Lower leg skin (tissue), 4 donors: Measurements from ENCODE around the gene ZDHHC3. TPM values are rescaled to one million over a fixed set of nuclear protein-coding genes. Genes with fewer than 3 reads are reported as not detected.

Experiments used
- DNase-seq, 2 donors: peaks; one replicate each; pipeline ENCODE4 v3.0.0-alpha.2; 2019; ENCODE audit warnings: low spot score in 2 of 2
- H3K4me3 ChIP-seq: fragments of 200-600 bp; sonication (generic); 2 replicates; pipeline ENCODE4 v1.5.1; 2017; ENCODE audit warnings: mild to moderate bottlenecking, low read depth; ENCODE audit not compliant: poor library complexity, severe bottlenecking
- POLR2A ChIP-seq, 2 donors: fragments of 450-650 bp; IDR thresholded peaks; one replicate each; pipeline ENCODE4 v1.6.1; 2016 to 2017; ENCODE audit warnings: antibody characterized with exemption in 2 of 2, mild to moderate bottlenecking in 1 of 2, moderate library complexity in 1 of 2
- WGBS, 2 donors: methylation state at CpG; one replicate each; pipeline ENCODE4 v1.1.5; 2018; 5-methylcytosine and 5-hydroxymethylcytosine counted together
- intact Hi-C: fragments of 100-400 bp; cut with DNase I; formaldehyde crosslinking; loops from one replicate; pipeline ENCODE4 v1.15.0; 2023; ENCODE audit warnings: low total_unique reads
- total RNA-seq, 4 donors: library from RNA; depleted of rRNA; stranded (reverse); fragments of >200 nt; gene quantifications; one replicate each; pipeline ENCODE4 v1.1.0, GENCODE V29; 2016
- TF ChIP-seq, protein P1 (sequence below), 3 donors: fragments of 450-650 bp; IDR thresholded peaks; one replicate each; pipeline ENCODE4 v1.5.1; 2016; ENCODE audit warnings: antibody characterized with exemption in 3 of 3, mild to moderate bottlenecking in 3 of 3, moderate library complexity in 2 of 3

The ZDHHC3 gene
- total RNA-seq, 4 donors from 2014 or later: 146 to 177 (median 159) TPM

DNA sequence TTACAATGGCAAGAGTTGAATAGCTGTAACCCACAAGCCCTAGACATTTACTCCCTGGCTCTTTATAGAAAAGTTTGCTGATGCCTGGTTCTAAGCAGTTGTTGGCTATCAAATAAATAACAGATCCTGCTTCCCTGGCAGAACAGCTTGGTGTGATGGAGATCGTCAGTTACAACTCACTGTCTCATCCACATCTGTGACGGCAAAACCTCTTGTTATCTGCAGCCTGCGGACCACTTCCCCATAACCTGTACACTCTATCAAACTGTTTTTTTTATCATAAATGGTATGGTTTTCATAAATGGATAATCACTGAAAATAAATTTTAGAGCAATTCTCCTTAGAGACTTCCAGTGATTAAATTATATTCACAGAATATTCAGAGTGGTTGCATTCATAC is 14.1 kb downstream of the ZDHHC3 start:
- TF ChIP-seq, protein P1, sequence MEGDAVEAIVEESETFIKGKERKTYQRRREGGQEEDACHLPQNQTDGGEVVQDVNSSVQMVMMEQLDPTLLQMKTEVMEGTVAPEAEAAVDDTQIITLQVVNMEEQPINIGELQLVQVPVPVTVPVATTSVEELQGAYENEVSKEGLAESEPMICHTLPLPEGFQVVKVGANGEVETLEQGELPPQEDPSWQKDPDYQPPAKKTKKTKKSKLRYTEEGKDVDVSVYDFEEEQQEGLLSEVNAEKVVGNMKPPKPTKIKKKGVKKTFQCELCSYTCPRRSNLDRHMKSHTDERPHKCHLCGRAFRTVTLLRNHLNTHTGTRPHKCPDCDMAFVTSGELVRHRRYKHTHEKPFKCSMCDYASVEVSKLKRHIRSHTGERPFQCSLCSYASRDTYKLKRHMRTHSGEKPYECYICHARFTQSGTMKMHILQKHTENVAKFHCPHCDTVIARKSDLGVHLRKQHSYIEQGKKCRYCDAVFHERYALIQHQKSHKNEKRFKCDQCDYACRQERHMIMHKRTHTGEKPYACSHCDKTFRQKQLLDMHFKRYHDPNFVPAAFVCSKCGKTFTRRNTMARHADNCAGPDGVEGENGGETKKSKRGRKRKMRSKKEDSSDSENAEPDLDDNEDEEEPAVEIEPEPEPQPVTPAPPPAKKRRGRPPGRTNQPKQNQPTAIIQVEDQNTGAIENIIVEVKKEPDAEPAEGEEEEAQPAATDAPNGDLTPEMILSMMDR (IDR thresholded peaks at IDR 0.05): no peak
- no peak for TF ChIP-seq POLR2A (IDR thresholded peaks at IDR 0.05)
- no peak overlapping the region for H3K4me3 ChIP-seq
- intact Hi-C loops: no loop called here
- 87 to 91% methylated on average over 3 of the region's 3 CpGs for WGBS, 2 donors
- DNase-seq: no peak

DNA sequence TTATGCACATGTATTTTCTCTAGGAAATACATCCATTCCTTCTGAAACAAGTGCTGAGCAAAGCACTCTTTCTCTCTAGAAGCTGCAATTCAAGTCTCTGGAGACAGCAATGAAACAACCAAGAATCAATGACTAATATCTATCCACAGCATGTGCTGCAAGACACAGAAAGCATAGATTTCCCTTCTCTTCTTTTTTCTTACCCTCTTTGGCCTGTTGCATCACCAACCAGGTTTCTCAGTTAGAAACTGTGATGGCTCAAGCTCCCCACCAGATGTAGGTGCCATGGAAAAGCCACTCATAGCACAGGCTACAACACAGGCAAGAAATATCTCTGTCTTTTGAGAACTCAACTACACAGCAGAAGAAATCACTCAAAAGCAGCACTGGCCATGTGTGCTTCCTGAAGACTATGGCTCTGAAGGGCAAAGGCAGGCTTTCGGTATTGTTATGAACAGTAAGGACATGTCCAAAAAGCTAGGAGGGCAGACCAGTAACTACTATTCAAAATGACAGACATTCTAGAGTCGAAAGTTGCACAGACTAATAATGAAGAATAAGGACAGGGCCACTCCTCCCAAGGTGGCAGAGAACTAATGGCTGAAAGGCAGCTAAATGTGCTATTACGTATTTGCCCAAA is 15.5 kb downstream of the ZDHHC3 start:
- TF ChIP-seq, protein P1 (IDR thresholded peaks at IDR 0.05): no peak
- TF ChIP-seq POLR2A (IDR thresholded peaks at IDR 0.05): no peak

DNA sequence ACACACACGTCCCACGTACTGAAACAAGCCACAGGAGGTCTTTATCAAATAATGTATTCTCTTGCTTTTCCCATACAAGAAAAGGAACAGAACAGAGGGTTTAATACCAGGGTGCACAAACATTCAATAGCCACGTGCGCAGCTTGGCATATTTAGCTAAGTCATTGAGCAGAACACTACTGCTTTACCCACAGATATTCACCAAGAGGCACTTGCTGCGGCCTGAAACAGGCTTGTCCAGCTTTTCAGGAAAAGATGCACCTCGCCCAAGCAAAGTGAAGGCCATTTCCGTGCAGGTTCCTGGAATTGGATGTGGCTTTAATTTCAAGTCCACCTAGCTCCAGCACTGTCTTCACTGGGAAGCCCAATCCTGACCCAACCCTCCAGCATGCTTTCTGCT is 17.6 kb downstream of the ZDHHC3 start:
- H3K4me3 ChIP-seq: no peak overlapping the region
- TF ChIP-seq, protein P1 (IDR thresholded peaks at IDR 0.05): no peak
- no peak for TF ChIP-seq POLR2A (IDR thresholded peaks at IDR 0.05)
- no peak for DNase-seq
- intact Hi-C loops: no loop called here
- WGBS, 2 donors: 64 to 79% methylated on average over 7 of the region's 7 CpGs

More for the DNA sequence above, 15.5 kb downstream of the ZDHHC3 start:
- intact Hi-C loops: no loop called here
- no peak overlapping the region for H3K4me3 ChIP-seq
- 92 to 96% methylated on average over 3 of the region's 3 CpGs for WGBS, 2 donors
- no peak for DNase-seq

DNA sequence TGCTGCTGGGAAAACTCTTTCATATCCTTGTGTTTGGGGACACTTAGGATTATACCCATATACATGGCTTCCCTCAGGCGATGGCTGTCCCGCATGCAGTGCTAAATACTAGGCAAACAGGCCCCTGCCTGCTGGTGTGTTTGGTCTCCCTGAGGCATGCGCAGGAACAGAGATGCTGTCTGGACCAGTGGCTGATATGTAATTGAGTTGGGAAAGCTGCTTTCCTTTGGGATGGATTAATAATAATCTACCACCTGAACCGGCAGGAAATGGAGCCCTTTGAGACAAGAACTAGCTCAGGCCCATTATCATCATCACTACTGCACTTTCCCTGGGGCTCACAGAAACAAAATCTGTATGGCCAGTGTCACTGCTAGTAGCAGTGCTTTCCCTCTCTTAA is 18.0 kb downstream of the ZDHHC3 start:
- intact Hi-C loops: no loop called here
- TF ChIP-seq, protein P1 (IDR thresholded peaks at IDR 0.05): no peak
- TF ChIP-seq POLR2A (IDR thresholded peaks at IDR 0.05): no peak
- DNase-seq: no peak
- WGBS, 2 donors: 86 to 91% methylated on average over 3 to 4 of the region's 4 CpGs
- H3K4me3 ChIP-seq: no peak overlapping the region

DNA sequence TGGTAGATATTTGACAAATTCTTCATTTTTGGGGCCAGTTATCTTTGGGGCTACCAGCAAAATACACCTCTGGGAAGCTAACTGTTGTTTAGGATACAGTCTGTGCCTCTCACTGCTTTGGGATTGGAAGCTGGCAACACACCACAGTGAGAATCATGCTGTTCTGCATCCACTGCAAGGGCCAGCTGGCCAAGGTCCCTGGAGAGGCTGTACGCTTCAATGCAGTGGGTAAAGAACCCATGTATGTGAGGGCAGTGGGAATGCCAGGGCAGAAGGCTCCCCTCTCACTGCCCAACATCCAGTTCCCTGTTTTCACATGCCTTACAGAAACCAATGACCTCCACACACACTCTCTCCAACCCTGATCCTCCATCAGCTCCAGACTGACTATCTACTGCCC is 20.1 kb downstream of the ZDHHC3 start:
- 50 to 70% methylated on average over 1 of the region's 1 CpG for WGBS, 2 donors
- H3K4me3 ChIP-seq: no peak overlapping the region
- intact Hi-C loops: no loop called here
- no peak for TF ChIP-seq POLR2A (IDR thresholded peaks at IDR 0.05)
- TF ChIP-seq, protein P1 (IDR thresholded peaks at IDR 0.05): no peak
- DNase-seq: no peak

DNA sequence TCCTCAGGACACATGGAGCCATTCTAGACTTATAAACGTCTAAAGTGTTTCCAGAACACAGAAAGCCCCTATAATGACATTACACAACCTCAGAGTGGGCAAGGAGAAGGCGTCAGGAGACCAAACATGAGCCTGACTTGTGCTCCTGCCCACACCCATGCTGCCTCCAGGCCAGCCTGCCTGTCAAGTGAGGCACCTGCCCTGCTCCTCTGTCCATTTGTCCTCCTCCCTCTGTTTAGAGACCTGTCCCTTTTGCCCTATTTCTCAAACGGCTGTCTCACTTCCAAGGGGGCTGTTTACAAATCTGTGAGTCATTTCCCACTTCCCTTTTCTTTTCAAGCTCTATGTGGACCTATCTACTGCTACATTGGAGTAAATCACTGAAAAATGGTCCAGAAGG is 21.0 kb downstream of the ZDHHC3 start:
- intact Hi-C loops: no loop called here
- peak in 1 of 2 donors; percentile 27 for DNase-seq
- no peak overlapping the region for H3K4me3 ChIP-seq
- WGBS, 2 donors: 22 to 31% methylated on average over 3 of the region's 3 CpGs
- TF ChIP-seq, protein P1 (IDR thresholded peaks at IDR 0.05): no peak
- TF ChIP-seq POLR2A (IDR thresholded peaks at IDR 0.05): no peak
